K562 (cell line): Measurements from ENCODE around the gene CCDC78. TPM values are rescaled to one million over a fixed set of nuclear protein-coding genes. Genes with fewer than 3 reads are reported as not detected.

ENCODE experiments used
- ATAC-seq: fragments of 200-7000 bp; cut with Tn5 transposase; 3 replicates; pipeline ENCODE4 v1.9.1; 2020; ENCODE audit warnings: moderate library complexity
- BruUV-seq: library from RNA; stranded (reverse); fragments of 400-500 nt; replicated peaks from 2 replicates; lab custom pipeline; 2021; lab: Mats Ljungman, UMichigan
- CTCF ChIA-PET: fragments of 300-600 bp; formaldehyde crosslinking; extraction: SDS; loops from one replicate; lab custom pipeline; 2021; ENCODE audit warnings: low intra/inter-chr PET ratio; lab: Yijun Ruan, JAX
- POLR2A ChIA-PET: fragments of 300-600, 350-650 bp; sonication (Branson Sonifier 250); formaldehyde crosslinking; extraction: SDS; loops from one replicate; lab custom pipeline; 2021; ENCODE audit warnings: antibody characterized with exemption, inconsistent platforms; lab: Yijun Ruan, JAX
- DNase-seq, 4 experiments: peaks; one replicate each; pipeline versions ENCODE4 v3.0.0 to v3.0.0-alpha.2; 2011 to 2018; ENCODE audit warnings: low spot score in 3 of 4, mixed read lengths in 3 of 4; ENCODE audit errors: extremely low read depth in 1 of 4
- FAIRE-seq: peaks from 2 replicates; lab custom pipeline; 2011; peaks lifted over from hg19 to GRCh38; lab: Jason Lieb, UNC
- H2AFZ ChIP-seq: 2 replicates; pipeline ENCODE4 v1.6.0; 2011; ENCODE audit warnings: low read depth, low read length, control low read depth, inconsistent platforms
- H3K27ac ChIP-seq: fragments of 200-600 bp; 3 replicates; pipeline ENCODE4 v1.8.0; 2011; ENCODE audit warnings: low read depth, mild to moderate bottlenecking, control low read depth, inconsistent platforms, low read length, moderate library complexity, mixed read lengths; ENCODE audit errors: extremely low read depth
- H3K27me3 ChIP-seq, 2 experiments: fragments of 300-600 bp in 1 of 2; 2 replicates in 1 of 2; 3 replicates in 1 of 2; pipeline versions ENCODE4 v1.6.0 to v1.8.0; 2011; ENCODE audit warnings: inconsistent platforms in 2 of 2, low read length in 2 of 2, mild to moderate bottlenecking in 1 of 2, mixed read lengths in 1 of 2, moderate library complexity in 1 of 2; ENCODE audit not compliant: control insufficient read depth in 2 of 2, insufficient read depth in 2 of 2
- H3K36me3 ChIP-seq: fragments of 300-600 bp; 3 replicates; pipeline ENCODE4 v1.8.0; 2011; ENCODE audit warnings: mild to moderate bottlenecking, low read length, inconsistent platforms; ENCODE audit not compliant: control insufficient read depth, insufficient read depth
- H3K4me1 ChIP-seq, 2 experiments: fragments of 200-600 bp in 1 of 2; replicated peaks in 1 of 2; 2 replicates in 1 of 2; 3 replicates in 1 of 2; pipeline versions ENCODE4 v1.5.1 to v1.8.0; 2011; ENCODE audit warnings: inconsistent platforms in 2 of 2, low read length in 2 of 2, mild to moderate bottlenecking in 1 of 2, mixed read lengths in 1 of 2, moderate library complexity in 1 of 2; ENCODE audit not compliant: control insufficient read depth in 2 of 2, insufficient read depth in 2 of 2
- H3K4me2 ChIP-seq: 2 replicates; pipeline ENCODE4 v1.6.1; 2011; ENCODE audit warnings: low read length, control low read depth, inconsistent platforms, mixed read lengths; ENCODE audit not compliant: insufficient read depth
- H3K4me3 ChIP-seq: fragments of 200-600 bp; sonication (generic), shearing (Covaris generic); 2 replicates; pipeline ENCODE4 v1.5.1; 2016; ENCODE audit warnings: control low read depth, inconsistent platforms
- H3K79me2 ChIP-seq: fragments of 200-600 bp; 3 replicates; pipeline ENCODE4 v1.8.0; 2011; ENCODE audit warnings: low read length, inconsistent platforms; ENCODE audit not compliant: control insufficient read depth, insufficient read depth
- H3K9ac ChIP-seq, 2 experiments: 2 replicates each; pipeline versions ENCODE4 v1.6.0 to v1.6.1; 2011; ENCODE audit warnings: low read depth in 2 of 2, low read length in 2 of 2, control low read depth in 1 of 2, inconsistent platforms in 1 of 2, mild to moderate bottlenecking in 1 of 2, mixed read lengths in 1 of 2; ENCODE audit not compliant: insufficient read depth in 1 of 2
- H3K9me1 ChIP-seq: one replicate; pipeline ENCODE4 v1.6.0; 2011; ENCODE audit warnings: inconsistent platforms, mild to moderate bottlenecking, low read length, moderate library complexity; ENCODE audit not compliant: control insufficient read depth, insufficient read depth
- H3K9me3 ChIP-seq: replicated peaks from 2 replicates; pipeline ENCODE4 v1.5.1; 2011; ENCODE audit warnings: low read depth, low read length, inconsistent platforms; ENCODE audit not compliant: control insufficient read depth, insufficient read depth
- H4K20me1 ChIP-seq: replicated peaks from 2 replicates; pipeline ENCODE4 v1.6.1; 2011; ENCODE audit warnings: low read length, inconsistent platforms, mixed read lengths; ENCODE audit not compliant: control insufficient read depth, insufficient read depth
- ARHGAP35 ChIP-seq: fragments of 450-650 bp; IDR thresholded peaks from 2 replicates; pipeline ENCODE4 v1.6.1; 2018; ENCODE audit not compliant: partially characterized antibody
- ARID3A ChIP-seq: IDR thresholded peaks from 2 replicates; pipeline ENCODE4 v1.6.1; 2012; ENCODE audit warnings: low read depth, low read length, improper control_type of control experiment, borderline replicate concordance
- BCOR ChIP-seq: fragments of 450-650 bp; IDR thresholded peaks from 2 replicates; pipeline ENCODE4 v1.6.1; 2016
- BRF2 ChIP-seq: IDR thresholded peaks from 3 replicates; pipeline ENCODE4 v1.6.1; 2011; ENCODE audit warnings: borderline replicate concordance, mild to moderate bottlenecking; ENCODE audit not compliant: insufficient read length, insufficient read depth
- CSDE1 ChIP-seq, 2 experiments: fragments of 450-650 bp; IDR thresholded peaks; 2 replicates each; pipeline ENCODE4 v1.6.1; 2016; ENCODE audit warnings: mild to moderate bottlenecking in 1 of 2
- ETV1 ChIP-seq: fragments of 450-650 bp; conservative IDR thresholded peaks from 2 replicates; pipeline ENCODE4 v1.6.1; 2016; ENCODE audit warnings: missing genetic modification characterization, control low read depth, low read depth, missing compliant biosample characterization
- ETV5 ChIP-seq: sonication (generic); formaldehyde crosslinking; IDR thresholded peaks from 2 replicates; pipeline ENCODE4 v1.4.0; 2020; ENCODE audit warnings: low read depth, mild to moderate bottlenecking, missing genetic modification reagents
- FOXK2 ChIP-seq, 2 experiments: fragments of 450-650 bp; IDR thresholded peaks in 1 of 2; conservative IDR thresholded peaks in 1 of 2; 2 replicates each; pipeline ENCODE4 v1.6.1; 2016; ENCODE audit warnings: low read depth in 2 of 2, mild to moderate bottlenecking in 1 of 2
- HSF4 ChIP-seq: fragments of 250-450 bp; sonication (Bioruptor Pico); IDR thresholded peaks from 2 replicates; pipeline ENCODE4 v2.1.2; 2022; ENCODE audit warnings: mild to moderate bottlenecking, moderate library complexity, borderline replicate concordance
- PHF8 ChIP-seq: fragments of 200-600 bp; sonication (generic); IDR thresholded peaks from 2 replicates; pipeline ENCODE4 v1.6.1; 2012; ENCODE audit warnings: mixed run types, mild to moderate bottlenecking, inconsistent platforms, low read length, moderate library complexity, borderline replicate concordance
- SIX5 ChIP-seq, 2 experiments: IDR thresholded peaks; 2 replicates each; pipeline ENCODE4 v1.6.1; 2011; ENCODE audit warnings: low read length in 2 of 2, borderline replicate concordance in 1 of 2, low read depth in 1 of 2, mild to moderate bottlenecking in 1 of 2, moderate library complexity in 1 of 2; ENCODE audit not compliant: insufficient read depth in 1 of 2
- SP1 ChIP-seq: sonication (generic); formaldehyde crosslinking; IDR thresholded peaks from 2 replicates; pipeline ENCODE4 v1.8.1; 2022; ENCODE audit warnings: mild to moderate bottlenecking, missing genetic modification reagents
- ZNF561 ChIP-seq: fragments of 450-650 bp; formaldehyde crosslinking; conservative IDR thresholded peaks from 2 replicates; pipeline ENCODE4 v1.4.0; 2020; ENCODE audit warnings: mild to moderate bottlenecking, moderate library complexity
- ZNF586 ChIP-seq: fragments of 450-650 bp; formaldehyde crosslinking; conservative IDR thresholded peaks from 2 replicates; pipeline ENCODE4 v1.4.0; 2020; ENCODE audit warnings: mild to moderate bottlenecking, moderate library complexity
- ZNF668 ChIP-seq: fragments of 250-450 bp; sonication (Bioruptor Pico); IDR thresholded peaks from 2 replicates; pipeline ENCODE4 v1.8.0; 2022; ENCODE audit warnings: mild to moderate bottlenecking, inconsistent platforms
- ZNF75A ChIP-seq: fragments of 450-650 bp; formaldehyde crosslinking; IDR thresholded peaks from 2 replicates; pipeline ENCODE4 v1.4.0; 2020; ENCODE audit warnings: mild to moderate bottlenecking
- WGBS: fragments of 100-300 bp; shearing (Covaris generic); methylation state at CpG from one replicate; pipeline ENCODE4 v1.1.6; 2016; ENCODE audit warnings: low coverage, mixed read lengths; ENCODE audit not compliant: insufficient coverage; ENCODE audit errors: missing lambda C conversion rate; 5-methylcytosine and 5-hydroxymethylcytosine counted together
- in situ Hi-C: fragments of 300-500 bp; cut with MboI; formaldehyde crosslinking; loops from 4 replicates; pipeline ENCODE4 v1.15.0; 2018; ENCODE audit warnings: inconsistent platforms, mixed read lengths
- intact Hi-C: fragments of 100-400 bp; cut with micrococcal nuclease; formaldehyde crosslinking; loops from 2 replicates; pipeline ENCODE4 v1.14.2; 2022
- polyA plus RNA-seq, 8 experiments: library from polyadenylated mRNA; depleted of rRNA in 4 of 8; stranded (reverse) in 5 of 8; unstranded in 3 of 8; fragments of >200 nt; fragmentation: Nextera tagmentation in 2 of 8; fragmentation: Illumina TruSeq in 1 of 8; extraction: Ambion mirVana in 2 of 8; extraction: Trizol in 1 of 8; gene quantifications; 2 replicates each; pipeline versions ENCODE4 v1.2.1 to v1.2.3, GENCODE V29; 2011 to 2014; ENCODE audit warnings: inconsistent platforms in 1 of 8, missing spikeins in 1 of 8
- total RNA-seq, 7 experiments: library from RNA; depleted of rRNA in 6 of 7; stranded (reverse); fragments of >200 nt in 6 of 7; fragmentation: Illumina TruSeq in 2 of 7; extraction: Trizol in 2 of 7; gene quantifications; 2 replicates each; pipeline versions ENCODE4 v1.2.1 to v1.2.3, GENCODE V29; 2011 to 2021; ENCODE audit warnings: low replicate concordance in 1 of 7
- TF ChIP-seq, protein P1 (sequence below), 3 experiments: fragments of 200-800 bp in 1 of 3; sonication (Bioruptor generic) in 1 of 3; sonication (generic) in 1 of 3; formaldehyde crosslinking in 1 of 3; IDR thresholded peaks; 2 replicates each; pipeline versions ENCODE4 v1.6.1 to v1.8.0; 2016 to 2022; ENCODE audit warnings: mild to moderate bottlenecking in 2 of 3, missing compliant biosample characterization in 2 of 3, missing genetic modification characterization in 2 of 3, missing genetic modification reagents in 1 of 3

Gene CCDC78
- total and polyA plus RNA-seq, 9 of the 15 experiments (the other 6 are each of a cell fraction or from before 2014, with no cell fraction given), result 0.24 to 17.7 (median 2.9) TPM

DNA sequence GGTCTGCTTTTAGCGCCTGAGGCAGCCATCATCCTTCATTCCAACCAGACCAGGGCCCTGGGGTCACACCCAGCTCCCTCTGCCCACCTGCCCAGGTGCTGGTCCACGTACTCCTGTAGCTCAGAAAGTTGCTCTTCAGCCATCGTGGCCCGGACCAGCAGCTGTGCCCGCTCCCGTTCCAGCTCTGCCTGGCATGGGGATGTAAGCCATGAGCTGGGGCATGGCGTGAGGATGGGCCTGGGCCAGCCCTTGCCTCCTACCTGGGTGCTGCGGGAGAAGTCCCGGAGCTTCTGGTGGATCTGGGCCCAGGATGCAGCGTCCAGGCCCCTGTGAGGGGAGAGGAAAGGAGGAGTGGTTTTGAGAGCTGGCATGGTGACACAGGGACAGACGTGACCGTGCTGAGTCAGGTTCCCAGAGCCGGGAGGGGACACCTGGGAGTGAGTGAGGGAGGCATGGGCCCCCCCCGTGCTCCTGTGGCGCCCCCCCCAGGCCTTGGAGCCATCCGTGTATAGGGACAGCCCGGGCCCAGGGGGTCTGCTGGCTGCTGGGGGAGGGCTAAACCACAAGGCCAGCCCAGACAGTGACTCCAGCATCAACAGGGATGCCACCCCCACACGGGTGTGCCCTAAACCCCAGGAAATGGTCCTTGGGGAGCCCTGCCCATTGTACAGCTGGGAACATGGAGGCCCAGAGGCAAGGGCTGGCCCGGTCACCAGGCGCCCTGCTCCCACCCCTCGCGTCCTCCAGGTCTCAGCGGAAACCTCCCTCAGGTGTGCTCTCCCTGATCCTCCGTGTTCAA is 3.2 kb downstream of the CCDC78 start:
- Histone ChIP-seq H3K27ac (no peak overlapping the region), H3K36me3 (peaks cover 23% of the 10 kb centered on the region; the same call in 2 of the 3 replicates), H3K9me3 (no peaks in the 10 kb centered on the region), H3K9me1 (peaks cover 3% of the 10 kb centered on the region), H2AFZ (no peak overlapping the region), H3K4me2 (peak overlapping the region; percentile 90), H4K20me1 (no peaks in the 10 kb centered on the region; the same call in 1 of the 2 replicates), H3K4me3 (peak overlapping the region; percentile 100; the same call in 1 of the 2 replicates), H3K4me1 (peaks cover 14 to 96% of the 10 kb centered on the region in 2 experiments; a peak in 4 of 5 replicates), H3K9ac (peak overlapping the region; percentile 96 to 99; a peak in 3 of 4 replicates), H3K27me3 (no peaks in the 10 kb centered on the region), H3K79me2 (peaks cover 50% of the 10 kb centered on the region)
- in situ Hi-C loops, result no loop called here
- DNase-seq (peak in 1 of 4 experiments; percentile 35), FAIRE-seq (no peak), ATAC-seq (no peak)
- no TSS peak for BruUV-seq
- intact Hi-C loops, result no loop called here
- CTCF ChIA-PET, result no interaction called here
- POLR2A ChIA-PET, result interaction anchor here (0.6 to 4.5 kb wide), 3 partner anchors 14 to 370 kb away, joined by 3 to 25 read pairs (median 3); no protein-coding TSS in a partner anchor
- WGBS, result 81% methylated on average over 15 of the region's 24 CpGs
- TF ChIP-seq ZNF561, result no peak
- TF ChIP-seq HSF4, result no peak
- TF ChIP-seq, protein P1, sequence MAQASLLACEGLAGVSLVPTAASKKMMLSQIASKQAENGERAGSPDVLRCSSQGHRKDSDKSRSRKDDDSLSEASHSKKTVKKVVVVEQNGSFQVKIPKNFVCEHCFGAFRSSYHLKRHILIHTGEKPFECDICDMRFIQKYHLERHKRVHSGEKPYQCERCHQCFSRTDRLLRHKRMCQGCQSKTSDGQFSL (CRISPR knock-in tag; IDR thresholded peaks at IDR 0.05), result peak; percentile 94
- TF ChIP-seq, protein P1 (tag; IDR thresholded peaks at IDR 0.05), result peak in 1 of 2 experiments; percentile 25; a peak in 1 of 4 replicates
- TF ChIP-seq FOXK2 (conservative IDR thresholded peaks at IDR 0.05 in 1 of 2, IDR thresholded peaks at IDR 0.05 in 1 of 2; ENCODE audit: low read depth in 2 of 2), result no peak
- TF ChIP-seq PHF8, result no peak
- no peak for TF ChIP-seq ETV1 (tag)
- no peak for TF ChIP-seq ZNF668 (CRISPR knock-in tag)
- TF ChIP-seq ARHGAP35, result no peak
- no peak for TF ChIP-seq ARID3A
- no peak for TF ChIP-seq SIX5 (IDR thresholded peaks at IDR 0.05; ENCODE audit: borderline replicate concordance in 1 of 2, insufficient read depth in 1 of 2, low read depth in 1 of 2, low read length in 2 of 2)
- TF ChIP-seq ZNF75A (CRISPR knock-in tag), result no peak
- TF ChIP-seq BRF2, result no peak
- TF ChIP-seq ZNF586 (CRISPR knock-in tag), result no peak
- no peak for TF ChIP-seq CSDE1 (IDR thresholded peaks at IDR 0.05)
- peak; percentile 74; the same call in 1 of the 2 replicates for TF ChIP-seq BCOR
- no peak for TF ChIP-seq ETV5 (CRISPR knock-in tag)
- TF ChIP-seq SP1 (CRISPR knock-in tag), result no peak
